ENCODE data around the gene USP4.

DNA sequence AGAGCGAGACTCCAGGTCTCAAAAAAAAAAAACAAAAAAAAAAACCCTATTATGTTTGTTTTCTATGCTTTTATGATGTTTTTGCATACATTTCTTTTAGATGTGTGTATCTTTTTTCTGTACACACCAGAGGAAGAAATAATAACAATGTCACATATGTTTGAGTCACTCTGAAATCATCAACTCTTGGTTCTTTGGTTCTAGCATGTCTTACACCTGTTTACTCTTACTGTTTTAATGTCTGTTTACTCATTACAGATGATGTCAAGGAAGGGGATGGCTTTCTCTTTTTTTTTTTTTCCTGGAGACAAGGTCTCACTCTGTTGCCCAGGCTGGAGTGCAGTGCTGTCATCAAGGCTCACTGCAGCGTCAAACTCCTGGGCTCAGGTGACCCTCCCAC is 47.9 kb upstream of the USP4 start:
- TF ChIP-seq, protein P1, sequence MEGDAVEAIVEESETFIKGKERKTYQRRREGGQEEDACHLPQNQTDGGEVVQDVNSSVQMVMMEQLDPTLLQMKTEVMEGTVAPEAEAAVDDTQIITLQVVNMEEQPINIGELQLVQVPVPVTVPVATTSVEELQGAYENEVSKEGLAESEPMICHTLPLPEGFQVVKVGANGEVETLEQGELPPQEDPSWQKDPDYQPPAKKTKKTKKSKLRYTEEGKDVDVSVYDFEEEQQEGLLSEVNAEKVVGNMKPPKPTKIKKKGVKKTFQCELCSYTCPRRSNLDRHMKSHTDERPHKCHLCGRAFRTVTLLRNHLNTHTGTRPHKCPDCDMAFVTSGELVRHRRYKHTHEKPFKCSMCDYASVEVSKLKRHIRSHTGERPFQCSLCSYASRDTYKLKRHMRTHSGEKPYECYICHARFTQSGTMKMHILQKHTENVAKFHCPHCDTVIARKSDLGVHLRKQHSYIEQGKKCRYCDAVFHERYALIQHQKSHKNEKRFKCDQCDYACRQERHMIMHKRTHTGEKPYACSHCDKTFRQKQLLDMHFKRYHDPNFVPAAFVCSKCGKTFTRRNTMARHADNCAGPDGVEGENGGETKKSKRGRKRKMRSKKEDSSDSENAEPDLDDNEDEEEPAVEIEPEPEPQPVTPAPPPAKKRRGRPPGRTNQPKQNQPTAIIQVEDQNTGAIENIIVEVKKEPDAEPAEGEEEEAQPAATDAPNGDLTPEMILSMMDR (IDR thresholded peaks at IDR 0.05; ENCODE audit: insufficient read depth, low read depth, low read length) = no peak
- TF ChIP-seq EZH2 (IDR thresholded peaks at IDR 0.05; ENCODE audit: insufficient read depth, low read length) = no peak

Measured in astrocyte (in vitro differentiated cells and primary cell).